ENCODE results near the gene NFKBIB. TPM values are rescaled to one million over a fixed set of nuclear protein-coding genes. Genes with fewer than 3 reads are reported as not detected.

NFKBIB gene
- total and polyA plus RNA-seq, 2 of the 13 experiments (the other 11 are each of a cell fraction or from before 2014, with no cell fraction given), result 8.6 to 14.9 TPM

- no peak for TF ChIP-seq MATR3 (CRISPR knock-in tag; IDR thresholded peaks at IDR 0.05)
These were observed 9.1 kb upstream of the NFKBIB start (continued) for GRCh38 chr19:38890686-38891085.

- ChIA-PET CTCF (ENCODE audit: low intra/inter-chr PET ratio, low total read pairs) (no interaction called here), POLR2A (interaction anchor here (0.5 kb wide), 1 partner anchor 14 kb away, joined by 3 read pairs; no protein-coding TSS in a partner anchor)
- Histone ChIP-seq H3K79me2 (ENCODE audit: insufficient read depth, low read length) (no peaks in the 10 kb centered on the region), H3K27me3 (ENCODE audit: control insufficient read depth in 1 of 2, insufficient read depth in 2 of 2, low read length in 2 of 2) (no peaks in the 10 kb centered on the region), H4K20me1 (ENCODE audit: insufficient read depth, low read length) (no peaks in the 10 kb centered on the region), H3K27ac (ENCODE audit: extremely low read length, insufficient read depth, low read length) (no peak overlapping the region), H3K36me3 (replicated peaks in 1 of 2; ENCODE audit: control insufficient read depth in 1 of 2, insufficient read depth in 2 of 2, low read length in 2 of 2) (peaks cover 0 to 2% of the 10 kb centered on the region in 2 experiments; a peak in 3 of 5 replicates), H3K4me2 (ENCODE audit: low read depth, low read length) (no peak overlapping the region), H3K9me3 (ENCODE audit: low read length) (no peaks in the 10 kb centered on the region), H3K4me3 (replicated peaks in 1 of 3; ENCODE audit: insufficient read depth in 1 of 3, low read depth in 2 of 3, low read length in 3 of 3) (no peak overlapping the region), H2AFZ (ENCODE audit: low read length) (no peak overlapping the region), H3K4me1 (ENCODE audit: insufficient read depth, low read length) (no peaks in the 10 kb centered on the region), H3K9ac (ENCODE audit: insufficient read depth, low read depth, low read length) (no peak overlapping the region)
- 84% methylated on average over 6 of the region's 6 CpGs for WGBS (ENCODE audit: low lambda C conversion rate)
- FAIRE-seq (no peak), DNase-seq (ENCODE audit: low spot score) (no peak), ATAC-seq (no peak)
- in situ Hi-C loops (cut with HindIII; ENCODE audit: extremely low pct_ligation_motif_present, low pct_unique_long_range_greater_than_20kb) (no loop called here), intact Hi-C loops (cut with micrococcal nuclease; ENCODE audit: unreplicated experiment) (no loop called here)
- BruUV-seq (replicated peaks), result no TSS peak
- TF ChIP-seq NCOA5 (CRISPR knock-in tag; IDR thresholded peaks at IDR 0.05) (no peak), PRDM15 (CRISPR knock-in tag; IDR thresholded peaks at IDR 0.05) (no peak), FOXK1 (CRISPR knock-in tag; IDR thresholded peaks at IDR 0.05; ENCODE audit: borderline replicate concordance, low read depth) (no peak), ZSCAN31 (CRISPR knock-in tag; IDR thresholded peaks at IDR 0.05; ENCODE audit: low read depth) (no peak), ZC3H4 (CRISPR knock-in tag; IDR thresholded peaks at IDR 0.05; ENCODE audit: borderline replicate concordance) (no peak), ZNF484 (CRISPR knock-in tag; IDR thresholded peaks at IDR 0.05; ENCODE audit: borderline replicate concordance, low read depth) (no peak), IRF9 (CRISPR knock-in tag; IDR thresholded peaks at IDR 0.05; ENCODE audit: borderline replicate concordance) (no peak)
These were observed 8.0 kb upstream of the NFKBIB start for GRCh38 chr19:38891771-38892170.
